NCI-H1694 treated with DMSO at 0.1 percent for 48 hours (cell line): Measurements from ENCODE around the gene ADAM15.

ENCODE experiments used
- DNase-seq: peaks from one replicate; lab custom pipeline; 2025; lab: John Stamatoyannopoulos, UW

ADAM15 gene

GRCh38 chr1:155086128-155086741, 35.1 kb downstream of the ADAM15 start:
- peak; percentile 43 for DNase-seq

- DNase-seq: no peak
These were observed 35.9 kb downstream of the ADAM15 start for GRCh38 chr1:155086856-155087535.

DNA sequence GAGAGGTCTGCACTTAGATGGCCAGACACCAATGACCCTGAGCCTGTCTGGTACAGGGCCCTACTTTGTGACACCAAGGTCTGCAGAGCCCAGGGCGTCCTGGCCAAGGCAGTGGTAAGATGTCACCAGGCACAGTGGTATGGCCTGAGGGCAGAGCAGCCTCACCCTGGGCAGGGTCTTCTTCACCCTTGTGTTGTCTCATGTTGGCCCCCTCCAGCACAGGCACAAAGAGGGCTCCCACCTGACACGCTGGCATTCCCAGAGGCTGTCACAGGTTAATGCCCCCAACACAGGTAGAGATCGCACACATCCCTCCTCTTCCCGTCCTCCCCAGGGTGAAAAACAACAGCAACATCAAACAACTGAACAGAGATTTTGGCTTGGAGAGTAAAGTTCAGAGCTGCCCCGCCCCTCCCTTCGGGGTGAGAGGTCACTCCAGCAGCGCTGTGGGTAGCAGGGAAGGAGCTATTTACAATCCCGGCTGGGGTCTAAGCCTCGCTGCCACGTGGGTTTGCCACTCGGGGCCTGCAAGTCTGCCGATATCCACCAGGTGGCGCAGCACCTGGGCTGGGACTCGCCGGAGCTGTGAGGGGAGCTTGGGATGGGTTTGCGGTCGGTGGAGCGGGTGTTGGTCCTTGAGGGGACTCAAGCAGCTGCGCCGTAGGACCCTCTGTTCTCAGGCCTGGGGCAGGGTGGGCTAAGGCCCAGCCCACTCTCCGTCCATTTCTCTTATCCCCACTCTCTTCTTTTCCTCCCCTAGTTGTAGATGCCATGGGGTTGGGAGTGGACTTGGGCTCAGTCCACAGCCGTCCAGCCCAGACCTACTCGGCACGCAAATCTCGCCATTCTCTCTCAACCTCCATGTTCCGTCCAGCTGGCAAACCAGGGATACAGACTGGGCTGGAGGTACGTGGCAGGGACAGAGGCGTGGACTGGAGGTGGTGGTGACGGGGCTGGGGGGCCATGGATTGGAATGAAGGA, 40.2 kb downstream of the ADAM15 start:
- DNase-seq: peak; percentile 85

DNA sequence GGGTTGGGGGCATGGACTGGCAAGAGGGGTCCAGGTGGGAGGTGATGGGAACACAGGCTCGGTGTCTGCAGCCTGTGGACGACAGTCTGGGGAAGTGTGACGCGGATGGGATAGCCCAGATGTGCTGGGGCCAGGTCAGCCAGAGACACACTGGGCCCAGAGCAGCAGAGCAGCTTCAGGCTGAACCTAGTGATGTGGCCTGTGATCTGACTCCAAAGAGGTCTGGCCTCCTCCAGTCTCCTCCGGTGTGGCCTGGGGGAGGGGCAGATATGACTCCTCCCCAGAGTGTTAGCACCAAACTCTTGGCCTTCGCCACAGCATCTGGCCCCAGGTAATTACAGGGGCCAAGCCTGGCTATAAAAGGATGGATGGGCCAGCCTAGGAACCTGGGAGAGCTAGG, 41.0 kb downstream of the ADAM15 start:
- DNase-seq: no peak

GRCh38 chr1:155092641-155093040, 41.5 kb downstream of the ADAM15 start:
- no peak for DNase-seq

GRCh38 chr1:155093911-155094621, 43.0 kb downstream of the ADAM15 start:
- peak; percentile 64 for DNase-seq

DNA sequence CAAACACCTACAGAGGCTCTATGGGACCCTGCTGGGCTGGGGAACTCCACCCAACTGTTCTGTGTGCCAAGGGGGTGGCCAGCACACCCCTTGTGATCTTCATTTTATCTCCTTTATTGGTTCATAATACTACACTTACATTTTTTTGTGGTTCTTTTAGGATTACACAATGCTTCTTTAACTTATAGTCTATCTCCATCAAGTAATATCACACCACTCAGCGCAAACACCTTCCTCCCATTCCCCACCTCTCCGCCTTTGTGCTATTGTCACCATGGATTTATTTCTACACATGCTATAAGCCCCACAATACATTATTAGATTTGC, 43.5 kb downstream of the ADAM15 start:
- DNase-seq: no peak

GRCh38 chr1:155099331-155099730, 48.2 kb downstream of the ADAM15 start:
- no peak for DNase-seq

- DNase-seq: no peak
These were observed 52.2 kb downstream of the ADAM15 start for GRCh38 chr1:155103325-155103724.

GRCh38 chr1:155104605-155105534, 53.8 kb downstream of the ADAM15 start:
- no peak for DNase-seq

GRCh38 chr1:155105604-155106011, 54.5 kb downstream of the ADAM15 start:
- DNase-seq: no peak

DNA sequence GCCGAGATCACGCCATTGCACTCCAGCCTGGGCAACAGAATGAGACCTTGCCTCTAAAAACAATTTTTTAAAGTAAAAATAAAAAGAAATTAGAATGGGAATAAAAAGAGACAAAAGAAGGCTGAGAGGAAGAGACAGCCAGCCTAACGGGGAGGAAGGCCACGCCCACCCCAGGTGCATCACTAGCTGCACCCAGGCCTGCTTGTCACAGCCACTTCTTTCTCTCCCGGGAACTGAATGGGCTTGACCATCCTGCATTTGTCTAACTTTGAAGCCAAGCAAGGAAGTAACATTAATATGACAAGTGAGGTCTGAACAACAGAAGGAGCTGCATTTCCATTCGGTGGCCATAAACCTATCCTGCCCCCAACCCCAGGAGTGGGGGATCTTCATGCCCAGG, 55.7 kb downstream of the ADAM15 start:
- no peak for DNase-seq

- DNase-seq: no peak
These were observed 56.5 kb downstream of the ADAM15 start for GRCh38 chr1:155107309-155108264.

DNA sequence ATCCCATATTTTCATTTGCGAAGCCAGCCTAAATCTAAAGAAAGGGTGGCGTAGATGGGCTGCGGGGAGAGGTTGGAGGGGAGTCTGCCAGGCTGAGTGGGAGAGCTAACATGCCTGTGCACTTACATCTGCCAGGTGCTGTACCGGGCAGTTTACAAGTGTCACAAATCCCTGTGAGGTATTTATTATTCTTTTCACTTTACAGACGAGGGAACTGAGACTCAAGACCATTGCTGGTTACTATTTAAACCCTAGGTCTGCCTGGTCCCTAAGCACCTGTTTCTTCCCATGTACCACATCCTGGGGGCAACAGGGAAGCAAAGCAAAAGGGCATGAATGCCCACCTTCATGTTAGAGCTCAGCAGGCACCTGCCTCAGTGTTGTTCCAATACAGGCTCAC, 57.2 kb downstream of the ADAM15 start:
- DNase-seq: no peak

DNA sequence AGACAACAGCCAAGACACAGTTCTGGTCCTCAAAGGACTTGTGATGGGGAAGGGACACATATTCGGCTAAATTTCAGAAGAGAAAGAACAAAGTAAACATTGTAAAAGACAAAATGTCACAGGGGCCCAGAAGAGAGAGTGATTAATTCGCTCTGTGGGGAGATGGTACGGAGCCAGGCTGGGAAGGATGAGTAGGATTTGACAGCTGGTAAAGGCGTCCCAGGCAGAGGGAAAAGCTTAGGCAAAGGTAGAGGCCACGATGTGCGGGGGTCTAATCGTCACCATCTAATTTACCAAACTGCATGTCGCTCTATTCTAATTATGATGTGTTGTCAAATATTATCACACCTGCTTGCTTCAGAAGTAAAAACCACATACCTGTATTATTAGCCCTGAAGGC, 59.3 kb downstream of the ADAM15 start:
- DNase-seq: no peak

DNA sequence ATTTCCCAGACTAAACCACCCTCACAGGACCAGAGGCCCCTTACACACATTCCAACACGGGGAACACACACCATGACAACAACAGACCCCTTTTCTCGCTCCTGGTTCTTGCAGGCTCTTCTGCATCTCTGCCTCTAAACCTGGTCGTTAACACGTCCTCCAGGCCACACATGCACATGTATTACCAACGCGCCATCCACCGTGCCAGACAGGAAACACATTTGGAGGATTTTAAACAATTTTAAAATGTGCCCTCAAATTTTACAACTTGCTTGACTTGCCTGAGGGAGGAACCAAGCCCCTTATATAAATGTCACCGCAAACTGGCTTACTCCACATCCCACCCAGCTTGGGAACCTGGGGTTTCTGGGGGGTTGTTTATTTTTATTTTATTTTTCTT, 59.7 kb downstream of the ADAM15 start:
- DNase-seq: no peak
